ENCODE results near the gene RSAD2. TPM values are rescaled to one million over a fixed set of nuclear protein-coding genes. Genes with fewer than 3 reads are reported as not detected.

RSAD2 gene
- total RNA-seq, 2 experiments from 2014 or later: 7.9 to 8.6 TPM

GRCh38 chr2:6909431-6910385 is 32.1 kb downstream of the RSAD2 start:
- POLR2A ChIA-PET: interaction anchor here (1.1 to 1.5 kb wide), 2 partner anchors 32 to 37 kb away, joined by 3 read pairs; partner anchors contain the start of gene RSAD2
- intact Hi-C loops (cut with micrococcal nuclease): loop anchor here (1.0 to 10.0 kb wide), 6 partner anchors 8 to 1765 kb away; partner anchors contain the start of gene RNF144A
- CTCF ChIA-PET: interaction anchor here (1.0 to 6.0 kb wide), 4 partner anchors 8 to 44 kb away, joined by 3 to 46 read pairs (median 10); partner anchors contain the start of genes CMPK2 and RNF144A

GRCh38 chr2:6911721-6912120 is 34.1 kb downstream of the RSAD2 start:
- CTCF ChIA-PET: interaction anchor here (1.1 to 3.1 kb wide), 4 partner anchors 14 to 140 kb away, joined by 3 to 18 read pairs (median 4); no protein-coding TSS in a partner anchor
- H3K4me3 Mint-ChIP-seq: peak overlapping the region; percentile 31
- intact Hi-C loops (cut with micrococcal nuclease): loop anchor here (2.0 to 10.0 kb wide), 5 partner anchors 15 to 1763 kb away; no protein-coding TSS in a partner anchor
- no peaks in the 10 kb centered on the region for H3K9me3 Mint-ChIP-seq
- peaks cover 30% of the 10 kb centered on the region for H3K36me3 Mint-ChIP-seq
- peak overlapping the region; percentile 60 for H3K27ac Mint-ChIP-seq
- H3K4me1 Mint-ChIP-seq (ENCODE audit: low read depth): peaks cover 89% of the 10 kb centered on the region
- POLR2A ChIA-PET: no interaction called here
- no peak for DNase-seq
- no peaks in the 10 kb centered on the region for H3K27me3 Mint-ChIP-seq

More at GRCh38 chr2:6909431-6910385, 32.1 kb downstream of the RSAD2 start:
- Mint-ChIP-seq H3K27ac (peak overlapping the region; percentile 66), H3K4me1 (ENCODE audit: low read depth) (peaks cover 84% of the 10 kb centered on the region), H3K4me3 (peak overlapping the region; percentile 23), H3K9me3 (no peaks in the 10 kb centered on the region), H3K27me3 (no peaks in the 10 kb centered on the region), H3K36me3 (peaks cover 33% of the 10 kb centered on the region)
- peak; percentile 48 for DNase-seq

DNA sequence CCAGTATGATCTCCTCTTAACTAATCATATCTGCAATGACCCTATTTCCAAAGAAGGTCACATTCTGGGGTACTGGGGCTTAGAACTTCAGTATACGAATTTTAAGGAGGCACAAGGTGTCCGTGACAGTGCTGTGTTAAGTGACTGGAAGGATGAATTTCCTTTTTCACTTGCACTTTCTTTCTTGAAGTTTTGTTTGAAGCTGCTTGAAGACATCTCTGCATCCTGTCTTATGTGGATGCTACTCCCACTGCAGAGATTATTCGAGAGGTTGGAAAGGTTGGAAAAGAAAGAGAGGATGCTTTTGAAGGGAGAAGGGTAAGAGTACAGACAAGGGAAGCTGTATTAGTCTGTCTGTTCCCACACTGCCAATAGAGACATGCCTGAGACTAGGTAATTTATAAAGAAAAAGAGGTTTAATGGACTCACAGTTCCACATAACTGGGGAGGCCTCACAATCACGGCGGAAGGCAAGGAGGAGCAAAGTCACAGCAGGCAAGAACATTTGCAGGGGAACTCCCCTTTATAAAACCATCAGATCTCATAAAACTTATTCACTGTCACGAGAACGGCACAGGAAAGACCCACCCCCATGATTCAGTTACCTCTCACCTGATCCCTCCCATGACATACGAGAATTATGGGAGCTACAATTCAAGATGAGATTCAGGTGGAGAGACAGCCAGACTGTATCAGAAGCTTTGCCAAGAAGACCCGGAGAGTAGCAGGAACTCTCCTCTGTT is 36.0 kb downstream of the RSAD2 start:
- Mint-ChIP-seq H3K27me3 (no peaks in the 10 kb centered on the region), H3K36me3 (peaks cover 17% of the 10 kb centered on the region), H3K4me3 (peak overlapping the region; percentile 69), H3K27ac (peak overlapping the region; percentile 92), H3K9me3 (no peaks in the 10 kb centered on the region), H3K4me1 (ENCODE audit: low read depth) (peaks cover 70% of the 10 kb centered on the region)
- CTCF ChIA-PET: interaction anchor here (1.5 to 2.0 kb wide), 2 partner anchors 16 to 130 kb away, joined by 5 to 10 read pairs; no protein-coding TSS in a partner anchor
- DNase-seq: peak; percentile 76
- intact Hi-C loops (cut with micrococcal nuclease): loop anchor here (1.0 to 10.0 kb wide), 7 partner anchors 17 to 1761 kb away; no protein-coding TSS in a partner anchor
- POLR2A ChIA-PET: interaction anchor here (0.6 kb wide), 1 partner anchor 103 kb away, joined by 4 read pairs; no protein-coding TSS in a partner anchor

- CTCF ChIA-PET: interaction anchor here (1.2 to 2.8 kb wide), 3 partner anchors 18 to 129 kb away, joined by 4 to 26 read pairs (median 10); no protein-coding TSS in a partner anchor
- no peaks in the 10 kb centered on the region for H3K27me3 Mint-ChIP-seq
- POLR2A ChIA-PET: no interaction called here
- peaks cover 18% of the 10 kb centered on the region for H3K36me3 Mint-ChIP-seq
- peak overlapping the region; percentile 9 for H3K4me3 Mint-ChIP-seq
- DNase-seq: peak; percentile 55
- H3K4me1 Mint-ChIP-seq (ENCODE audit: low read depth): peaks cover 67% of the 10 kb centered on the region
- H3K27ac Mint-ChIP-seq: peak overlapping the region; percentile 77
- intact Hi-C loops (cut with micrococcal nuclease): loop anchor here (5.0 to 10.0 kb wide), 6 partner anchors 88 to 1760 kb away; no protein-coding TSS in a partner anchor
- H3K9me3 Mint-ChIP-seq: no peaks in the 10 kb centered on the region
Observed at GRCh38 chr2:6914828-6915227, 37.3 kb downstream of the RSAD2 start.

GRCh38 chr2:6915399-6915798 is 37.8 kb downstream of the RSAD2 start:
- H3K4me3 Mint-ChIP-seq: no peak overlapping the region
- intact Hi-C loops (cut with micrococcal nuclease): loop anchor here (5.0 to 10.0 kb wide), 6 partner anchors 88 to 1759 kb away; no protein-coding TSS in a partner anchor
- ChIA-PET CTCF (interaction anchor here (1.2 to 4.5 kb wide), 7 partner anchors 8 to 125 kb away, joined by 4 to 46 read pairs (median 7); partner anchors contain the start of gene CMPK2), POLR2A (no interaction called here)
- DNase-seq: no peak
- peaks cover 68% of the 10 kb centered on the region for H3K4me1 Mint-ChIP-seq (ENCODE audit: low read depth)
- H3K27me3 Mint-ChIP-seq: no peaks in the 10 kb centered on the region
- H3K9me3 Mint-ChIP-seq: no peaks in the 10 kb centered on the region
- no peak overlapping the region for H3K27ac Mint-ChIP-seq
- H3K36me3 Mint-ChIP-seq: peaks cover 18% of the 10 kb centered on the region

DNA sequence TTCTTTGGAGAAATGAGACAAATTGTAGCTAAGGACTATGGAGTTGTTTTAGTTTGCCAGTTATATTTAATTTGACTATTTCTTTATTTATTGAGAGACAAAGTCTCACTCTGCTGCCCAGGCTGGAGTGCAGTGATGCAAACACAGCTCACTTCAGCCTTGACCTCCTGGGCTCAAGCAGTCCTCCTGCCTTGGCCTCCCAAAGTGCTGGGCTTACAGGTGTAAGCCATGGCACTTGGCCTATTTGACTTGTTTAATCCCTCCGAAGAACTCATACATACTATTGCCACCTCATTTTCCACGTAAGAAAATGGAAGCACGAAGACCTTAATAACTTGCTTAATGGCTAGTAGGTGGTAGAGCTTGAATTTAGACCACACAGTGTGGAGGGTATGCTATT is 38.6 kb downstream of the RSAD2 start:
- no peaks in the 10 kb centered on the region for H3K27me3 Mint-ChIP-seq
- no peak overlapping the region for H3K4me3 Mint-ChIP-seq
- peaks cover 13% of the 10 kb centered on the region for H3K36me3 Mint-ChIP-seq
- ChIA-PET CTCF (interaction anchor here (0.9 to 4.5 kb wide), 15 partner anchors 9 to 128 kb away, joined by 3 to 46 read pairs (median 6); partner anchors contain the start of genes CMPK2 and RSAD2), POLR2A (interaction anchor here (0.6 kb wide), 1 partner anchor 10 kb away, joined by 3 read pairs; no protein-coding TSS in a partner anchor)
- DNase-seq: no peak
- no peak overlapping the region for H3K27ac Mint-ChIP-seq
- no peaks in the 10 kb centered on the region for H3K9me3 Mint-ChIP-seq
- H3K4me1 Mint-ChIP-seq (ENCODE audit: low read depth): peaks cover 64% of the 10 kb centered on the region
- intact Hi-C loops (cut with micrococcal nuclease): loop anchor here (5.0 to 10.0 kb wide), 6 partner anchors 89 to 1759 kb away; no protein-coding TSS in a partner anchor

DNA sequence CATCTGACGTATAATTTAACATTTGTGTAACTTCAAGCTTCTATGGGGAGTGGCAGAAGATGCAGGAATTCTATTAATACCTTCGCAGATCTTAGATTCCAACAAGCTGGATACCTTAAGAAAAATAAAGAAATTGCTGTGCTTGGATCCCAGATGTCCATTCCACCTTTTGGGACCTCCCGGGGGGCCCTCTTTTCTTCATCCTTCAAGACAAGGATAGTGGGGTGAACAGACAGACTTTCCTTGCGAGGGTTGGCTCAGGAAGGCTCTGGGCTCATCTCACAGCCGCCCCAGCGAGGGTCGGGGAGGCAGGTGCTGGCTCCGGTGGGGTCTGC is 39.1 kb downstream of the RSAD2 start:
- Mint-ChIP-seq H3K27me3 (no peaks in the 10 kb centered on the region), H3K9me3 (no peaks in the 10 kb centered on the region), H3K27ac (peak overlapping the region; percentile 67), H3K4me3 (peak overlapping the region; percentile 62), H3K36me3 (peaks cover 13% of the 10 kb centered on the region), H3K4me1 (ENCODE audit: low read depth) (peaks cover 64% of the 10 kb centered on the region)
- intact Hi-C loops (cut with micrococcal nuclease): loop anchor here (1.0 to 10.0 kb wide), 7 partner anchors 7 to 1758 kb away; no protein-coding TSS in a partner anchor
- ChIA-PET POLR2A (interaction anchor here (0.6 to 0.9 kb wide), 2 partner anchors 9 to 11 kb away, joined by 3 read pairs; no protein-coding TSS in a partner anchor), CTCF (interaction anchor here (0.7 to 4.5 kb wide), 17 partner anchors 10 to 128 kb away, joined by 3 to 46 read pairs (median 5); partner anchors contain the start of genes CMPK2 and RSAD2)
- no peak for DNase-seq

DNA sequence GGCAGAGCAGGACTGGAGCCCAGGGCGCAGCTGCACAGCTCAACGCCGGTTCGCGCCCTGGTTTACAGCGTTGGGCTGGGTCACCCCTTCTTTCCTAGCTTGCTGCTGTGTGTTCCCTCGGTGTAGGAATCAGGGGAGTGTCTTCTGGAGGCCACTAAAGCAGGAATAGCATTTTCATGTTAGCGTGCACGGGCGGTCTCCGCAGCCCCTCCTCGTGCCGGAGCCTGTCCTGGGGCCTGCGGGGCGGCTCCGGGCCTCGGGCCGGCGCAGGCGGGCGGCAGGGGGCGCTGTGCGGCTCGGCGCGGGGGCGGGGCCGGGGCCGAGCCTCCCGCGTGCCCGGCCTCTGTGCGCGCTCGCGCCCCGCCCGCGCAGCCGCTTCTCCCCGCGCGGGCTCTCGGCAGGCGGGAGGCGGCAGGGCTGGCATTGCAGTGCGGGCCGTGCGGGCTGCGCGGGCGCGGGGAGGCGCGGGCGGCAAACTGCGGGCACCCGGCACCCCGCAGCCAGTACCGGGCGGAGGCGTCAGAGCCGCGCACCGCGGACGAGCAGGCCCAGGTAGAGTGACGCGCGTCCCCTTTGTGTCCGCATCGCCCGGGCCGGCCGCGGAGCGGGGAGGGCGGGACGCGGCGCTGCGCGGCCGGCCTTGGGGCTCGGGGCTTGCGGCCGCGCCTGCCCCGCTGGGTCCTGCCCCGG is 39.6 kb downstream of the RSAD2 start, which contains the start of gene RNF144A:
RNF144A (plus strand) TSS at position 342 of the 690 bp plus-strand sequence. CDS start 79,515 bp downstream, outside the sequence.
- no peaks in the 10 kb centered on the region for H3K27me3 Mint-ChIP-seq
- H3K36me3 Mint-ChIP-seq: peaks cover 13% of the 10 kb centered on the region
- CTCF ChIA-PET: interaction anchor here (0.7 to 4.5 kb wide), 16 partner anchors 10 to 127 kb away, joined by 3 to 46 read pairs (median 6); partner anchors contain the start of genes CMPK2 and RSAD2
- H3K27ac Mint-ChIP-seq: peak within 1 kb of the TSS; percentile 67
- peaks cover 66% of the 10 kb centered on the region for H3K4me1 Mint-ChIP-seq (ENCODE audit: low read depth)
- intact Hi-C loops (cut with micrococcal nuclease): loop anchor here (1.0 to 10.0 kb wide), 7 partner anchors 8 to 1758 kb away; no protein-coding TSS in a partner anchor
- DNase-seq: peak; percentile 78
- peak within 1 kb of the TSS; percentile 69 for H3K4me3 Mint-ChIP-seq
- no peaks in the 10 kb centered on the region for H3K9me3 Mint-ChIP-seq
- POLR2A ChIA-PET: interaction anchor here (0.6 to 2.1 kb wide), 4 partner anchors 10 to 12 kb away, joined by 3 to 6 read pairs (median 4); no protein-coding TSS in a partner anchor

DNA sequence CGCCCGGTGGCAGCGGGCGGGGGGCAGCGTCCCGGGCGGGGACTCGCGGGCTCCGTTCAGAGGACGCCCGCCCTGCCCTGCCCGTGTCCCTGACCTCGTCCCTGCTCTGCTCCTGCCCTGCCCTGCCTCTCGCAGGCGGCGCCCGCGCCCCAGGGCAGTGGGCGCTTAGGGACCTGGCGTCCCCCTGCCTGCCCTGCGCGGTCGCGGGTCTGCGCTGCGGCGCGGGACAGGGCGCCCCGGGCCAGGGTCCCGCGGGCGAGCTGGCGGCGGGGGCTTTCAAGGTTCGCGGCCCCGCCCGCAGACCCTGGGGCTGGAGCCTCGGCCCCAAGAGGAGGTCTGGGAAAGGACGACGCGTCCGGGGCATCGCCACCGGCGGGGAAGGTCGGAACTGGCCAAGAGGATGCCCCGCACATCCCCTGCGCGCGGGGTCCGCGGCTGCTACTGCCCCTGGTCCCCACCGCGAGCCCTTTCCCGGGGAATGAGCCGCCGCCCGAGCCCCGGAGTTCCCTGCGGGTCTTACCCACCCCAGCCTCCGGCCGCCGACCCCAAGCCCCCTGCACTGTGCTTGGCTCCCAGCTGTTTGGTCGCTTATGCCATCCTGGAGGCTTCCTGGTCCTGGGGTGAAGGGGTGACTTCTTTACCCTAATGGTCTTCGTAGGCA is 40.3 kb downstream of the RSAD2 start:
- ChIA-PET POLR2A (interaction anchor here (0.6 to 2.1 kb wide), 3 partner anchors 11 to 24 kb away, joined by 3 to 6 read pairs (median 6); no protein-coding TSS in a partner anchor), CTCF (interaction anchor here (0.6 to 4.5 kb wide), 7 partner anchors 11 to 126 kb away, joined by 3 to 46 read pairs (median 5); partner anchors contain the start of genes CMPK2 and RSAD2)
- intact Hi-C loops (cut with micrococcal nuclease): loop anchor here (1.0 to 10.0 kb wide), 8 partner anchors 9 to 1757 kb away; no protein-coding TSS in a partner anchor
- H3K9me3 Mint-ChIP-seq: no peaks in the 10 kb centered on the region
- H3K36me3 Mint-ChIP-seq: peaks cover 8% of the 10 kb centered on the region
- H3K4me1 Mint-ChIP-seq (ENCODE audit: low read depth): peaks cover 60% of the 10 kb centered on the region
- peak overlapping the region; percentile 69 for H3K4me3 Mint-ChIP-seq
- peak; percentile 24 for DNase-seq
- no peak overlapping the region for H3K27ac Mint-ChIP-seq
- H3K27me3 Mint-ChIP-seq: no peaks in the 10 kb centered on the region
